GM18508 (cell line): ENCODE data around the gene TMC8.
"Not testable (repeated sequence)": the region's sequence is repeated elsewhere in the genome, so short reads cannot be mapped to it uniquely, and the experiment has no call there.

Experiments used
- ATAC-seq: cut with Tn5 transposase; IDR thresholded peaks from one replicate; pipeline ENCODE4 v1.9.1; 2021; ENCODE audit warnings: moderate number of reproducible peaks; ENCODE audit not compliant: insufficient read depth, unreplicated experiment

The TMC8 gene

GRCh38 chr17:78133179-78133951 lies 2.8 kb downstream of the TMC8 start:
- no peak for ATAC-seq

GRCh38 chr17:78133971-78134898 lies 3.7 kb downstream of the TMC8 start:
- ATAC-seq = no peak

GRCh38 chr17:78134899-78135385 lies 4.4 kb downstream of the TMC8 start:
- no peak for ATAC-seq

- no peak for ATAC-seq
Measured at GRCh38 chr17:78135858-78136500, 5.4 kb downstream of the TMC8 start.

GRCh38 chr17:78137392-78138203 lies 7.0 kb downstream of the TMC8 start:
- ATAC-seq = no peak

GRCh38 chr17:78138204-78139060 lies 7.9 kb downstream of the TMC8 start:
- ATAC-seq = no peak

GRCh38 chr17:78139861-78140168 lies 9.2 kb downstream of the TMC8 start:
- not testable (repeated sequence) for ATAC-seq

GRCh38 chr17:78140169-78141051 lies 9.8 kb downstream of the TMC8 start:
- no peak for ATAC-seq

- no peak for ATAC-seq
Measured at GRCh38 chr17:78141437-78142118, 11.0 kb downstream of the TMC8 start.

GRCh38 chr17:78142119-78142861 lies 11.7 kb downstream of the TMC8 start:
- ATAC-seq = no peak

GRCh38 chr17:78143214-78144146 lies 12.9 kb downstream of the TMC8 start:
- ATAC-seq = no peak

- ATAC-seq = no peak
Measured at GRCh38 chr17:78144147-78144719, 13.7 kb downstream of the TMC8 start.

- no peak for ATAC-seq
Measured at GRCh38 chr17:78144736-78145641, 14.4 kb downstream of the TMC8 start.

- ATAC-seq = no peak
Measured at GRCh38 chr17:78146471-78146869, 15.9 kb downstream of the TMC8 start.

- ATAC-seq = no peak
Measured at GRCh38 chr17:78146881-78147280, 16.3 kb downstream of the TMC8 start.
